Endodermal cell (in vitro differentiated cells): ENCODE measurements around the gene MIXL1. TPM values are rescaled to one million over a fixed set of nuclear protein-coding genes. Genes with fewer than 3 reads are reported as not detected.

Experiments
- DNase-seq: peaks from one replicate; pipeline ENCODE4 v3.0.0-alpha.2; 2017
- H3K27ac ChIP-seq: 2 replicates; pipeline ENCODE4 v1.5.1; 2013; ENCODE audit warnings: mild to moderate bottlenecking, low read depth, low read length, moderate library complexity
- H3K27me3 ChIP-seq: 2 replicates; pipeline ENCODE4 v1.6.1; 2013; ENCODE audit warnings: mild to moderate bottlenecking, low read length, moderate library complexity; ENCODE audit not compliant: insufficient read depth, control insufficient read depth, poor library complexity, severe bottlenecking
- H3K36me3 ChIP-seq: 2 replicates; pipeline ENCODE4 v1.7.0; 2013; ENCODE audit warnings: mild to moderate bottlenecking, low read length, moderate library complexity; ENCODE audit not compliant: control insufficient read depth, insufficient read depth
- H3K4me1 ChIP-seq: one replicate; pipeline ENCODE4 v1.7.0; 2013; ENCODE audit warnings: low read length; ENCODE audit not compliant: control insufficient read depth, insufficient read depth
- H3K4me3 ChIP-seq: 2 replicates; pipeline ENCODE4 v1.5.1; 2013; ENCODE audit warnings: mild to moderate bottlenecking, low read length, moderate library complexity
- H3K9ac ChIP-seq: 2 replicates; pipeline ENCODE4 v1.6.1; 2013; ENCODE audit warnings: mild to moderate bottlenecking, low read length, moderate library complexity; ENCODE audit not compliant: poor library complexity, severe bottlenecking; ENCODE audit errors: extremely low read depth
- H3K9me3 ChIP-seq: 2 replicates; pipeline ENCODE4 v1.6.1; 2013; ENCODE audit warnings: mild to moderate bottlenecking, low read length, moderate library complexity; ENCODE audit not compliant: control insufficient read depth
- H3K27ac Mint-ChIP-seq: 2 replicates; pipeline ENCODE4 v1.8.0; 2020; ENCODE audit warnings: mixed read lengths
- H3K27me3 Mint-ChIP-seq: 2 replicates; pipeline ENCODE4 v1.8.0; 2021; ENCODE audit warnings: mild to moderate bottlenecking, mixed read lengths; ENCODE audit not compliant: insufficient read depth
- H3K36me3 Mint-ChIP-seq: 2 replicates; pipeline ENCODE4 v1.8.0; 2020; ENCODE audit warnings: low read depth, mixed read lengths
- H3K4me1 Mint-ChIP-seq: 2 replicates; pipeline ENCODE4 v1.8.0; 2020; ENCODE audit warnings: mixed read lengths
- H3K4me3 Mint-ChIP-seq: 2 replicates; pipeline ENCODE4 v1.8.0; 2020; ENCODE audit warnings: mild to moderate bottlenecking, moderate library complexity, mixed read lengths
- H3K9me3 Mint-ChIP-seq: 2 replicates; pipeline ENCODE4 v1.8.0; 2020; ENCODE audit warnings: mild to moderate bottlenecking, mixed read lengths
- WGBS, 2 experiments: methylation state at CpG; one replicate each; pipeline versions ENCODE4 v1.1.5 to v1.1.7; 2013; ENCODE audit warnings: missing lambda C conversion rate in 2 of 2, mixed read lengths in 1 of 2; ENCODE audit not compliant: insufficient coverage in 1 of 2, insufficient read length in 1 of 2; 5-methylcytosine and 5-hydroxymethylcytosine counted together
- total RNA-seq, 2 donors: library from RNA; stranded (reverse); fragmentation: NEBNext Ultra II Directional in 1 of 2; extraction: Animal tissue kit (Norgen Biotek cat#: 25700) in 1 of 2; gene quantifications; 2 replicates in 1 of 2; 3 replicates in 1 of 2; pipeline ENCODE4 v1.2.1, GENCODE V29; 2021
- TF ChIP-seq, protein P1 (sequence below): fragments of 200-600 bp; sonication (generic); conservative IDR thresholded peaks from 2 replicates; pipeline ENCODE4 v1.5.0; 2021; ENCODE audit warnings: antibody characterized with exemption, mild to moderate bottlenecking

MIXL1 gene
- total RNA-seq, 2 donors from 2014 or later: 16.8 to 86.3 TPM

DNA sequence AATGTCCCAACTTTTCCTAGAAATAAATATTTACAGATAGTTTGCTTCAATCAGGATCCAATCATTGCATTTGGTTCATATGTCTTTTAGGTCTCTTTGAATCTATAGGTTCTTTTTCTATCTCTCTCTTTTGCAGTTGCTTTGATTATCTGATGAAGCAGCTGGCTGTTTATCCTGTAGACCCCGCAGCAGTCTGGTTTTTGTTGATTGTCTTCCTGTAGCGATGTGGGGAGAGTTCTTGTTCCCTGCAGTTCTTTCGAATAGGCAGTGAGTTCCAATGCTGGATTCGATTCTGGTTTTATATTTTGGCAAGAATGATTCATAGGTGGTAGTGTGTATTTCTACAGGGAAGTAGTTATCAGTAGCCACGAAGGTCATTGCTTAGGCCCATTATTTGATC, 7.4 kb upstream of the MIXL1 start:
- H3K4me3 ChIP-seq: peak overlapping the region; percentile 42
- Mint-ChIP-seq H3K36me3 (no peaks in the 10 kb centered on the region), H3K9me3 (no peaks in the 10 kb centered on the region), H3K27ac (peak overlapping the region; percentile 67), H3K4me1 (peaks cover 52% of the 10 kb centered on the region), H3K27me3 (no peaks in the 10 kb centered on the region), H3K4me3 (no peak overlapping the region)
- H3K9ac ChIP-seq: peak overlapping the region; percentile 26
- peaks cover 37% of the 10 kb centered on the region for H3K4me1 ChIP-seq
- DNase-seq: peak; percentile 51
- no peaks in the 10 kb centered on the region for H3K9me3 ChIP-seq
- H3K36me3 ChIP-seq: no peaks in the 10 kb centered on the region
- WGBS, 2 experiments: 50 to 79% methylated on average over 2 to 5 of the region's 5 CpGs
- no peak overlapping the region for H3K27ac ChIP-seq
- no peaks in the 10 kb centered on the region for H3K27me3 ChIP-seq
- TF ChIP-seq, protein P1, sequence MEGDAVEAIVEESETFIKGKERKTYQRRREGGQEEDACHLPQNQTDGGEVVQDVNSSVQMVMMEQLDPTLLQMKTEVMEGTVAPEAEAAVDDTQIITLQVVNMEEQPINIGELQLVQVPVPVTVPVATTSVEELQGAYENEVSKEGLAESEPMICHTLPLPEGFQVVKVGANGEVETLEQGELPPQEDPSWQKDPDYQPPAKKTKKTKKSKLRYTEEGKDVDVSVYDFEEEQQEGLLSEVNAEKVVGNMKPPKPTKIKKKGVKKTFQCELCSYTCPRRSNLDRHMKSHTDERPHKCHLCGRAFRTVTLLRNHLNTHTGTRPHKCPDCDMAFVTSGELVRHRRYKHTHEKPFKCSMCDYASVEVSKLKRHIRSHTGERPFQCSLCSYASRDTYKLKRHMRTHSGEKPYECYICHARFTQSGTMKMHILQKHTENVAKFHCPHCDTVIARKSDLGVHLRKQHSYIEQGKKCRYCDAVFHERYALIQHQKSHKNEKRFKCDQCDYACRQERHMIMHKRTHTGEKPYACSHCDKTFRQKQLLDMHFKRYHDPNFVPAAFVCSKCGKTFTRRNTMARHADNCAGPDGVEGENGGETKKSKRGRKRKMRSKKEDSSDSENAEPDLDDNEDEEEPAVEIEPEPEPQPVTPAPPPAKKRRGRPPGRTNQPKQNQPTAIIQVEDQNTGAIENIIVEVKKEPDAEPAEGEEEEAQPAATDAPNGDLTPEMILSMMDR: no peak

DNA sequence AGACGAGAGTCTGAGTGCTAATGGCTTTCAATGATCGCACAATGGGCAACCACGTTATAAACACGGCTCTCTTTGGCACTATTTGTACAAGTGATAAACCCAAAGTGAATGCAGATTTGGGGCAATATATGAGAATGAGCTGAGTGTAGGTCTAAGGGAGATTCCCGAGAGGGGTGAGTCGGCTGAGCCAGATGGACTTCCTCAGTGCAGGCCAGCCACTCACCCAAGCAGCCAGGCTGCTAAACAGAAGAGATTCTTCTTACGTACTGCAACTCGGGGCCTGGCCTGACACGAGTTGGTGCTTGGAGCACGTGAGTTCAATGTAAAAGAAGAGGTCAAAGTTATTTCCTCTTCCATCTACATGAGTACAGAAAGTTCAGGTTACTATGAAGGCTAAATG, 6.2 kb upstream of the MIXL1 start:
- Histone ChIP-seq H3K27ac (no peak overlapping the region), H3K27me3 (no peaks in the 10 kb centered on the region), H3K4me3 (no peak overlapping the region), H3K4me1 (peaks cover 34% of the 10 kb centered on the region), H3K9me3 (no peaks in the 10 kb centered on the region), H3K36me3 (no peaks in the 10 kb centered on the region), H3K9ac (peak overlapping the region; percentile 26)
- WGBS, 2 experiments: 85 to 88% methylated on average over 8 to 10 of the region's 10 CpGs
- Mint-ChIP-seq H3K9me3 (no peaks in the 10 kb centered on the region), H3K4me1 (peaks cover 54% of the 10 kb centered on the region), H3K27ac (peak overlapping the region; percentile 78), H3K27me3 (no peaks in the 10 kb centered on the region), H3K36me3 (no peaks in the 10 kb centered on the region), H3K4me3 (no peak overlapping the region)
- TF ChIP-seq, protein P1: no peak
- peak; percentile 53 for DNase-seq

DNA sequence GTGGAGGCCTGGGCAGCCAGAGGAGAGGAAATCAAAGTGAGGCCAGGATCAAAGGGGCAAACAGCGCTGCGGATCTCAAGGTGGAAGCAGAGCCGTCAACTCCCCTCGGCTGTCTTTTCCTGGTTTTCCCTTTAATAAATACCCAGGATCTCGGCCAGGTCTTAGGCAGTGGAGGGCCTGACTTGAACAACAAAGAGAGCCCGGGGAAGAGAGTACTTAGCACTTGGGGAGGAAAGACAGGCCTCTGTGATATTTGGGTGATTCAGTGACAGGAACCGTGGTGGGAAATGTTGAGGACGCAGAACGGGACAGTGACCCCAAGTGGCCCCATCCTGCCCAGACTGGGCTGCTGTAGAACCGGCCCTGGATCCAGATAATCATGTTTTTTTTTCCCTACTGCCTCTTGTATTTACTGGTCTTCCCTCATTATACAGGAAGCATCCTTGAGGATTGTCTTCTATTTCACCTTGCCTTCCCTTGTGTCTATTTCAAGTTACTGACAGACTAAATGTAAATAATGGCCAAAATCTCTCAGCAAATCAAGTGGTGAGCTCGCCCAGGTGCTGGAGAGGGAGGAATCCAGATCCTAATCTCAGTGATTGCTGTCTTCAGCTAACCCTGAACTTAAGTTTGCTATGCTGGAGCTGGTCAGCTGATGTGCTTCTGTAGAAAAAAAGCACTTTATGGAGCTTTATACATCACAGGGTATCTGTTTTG, 2.8 kb upstream of the MIXL1 start:
- Histone ChIP-seq H3K27ac (no peak overlapping the region), H3K36me3 (peaks cover 9% of the 10 kb centered on the region), H3K4me3 (peak overlapping the region; percentile 33), H3K27me3 (no peaks in the 10 kb centered on the region), H3K4me1 (peaks cover 28% of the 10 kb centered on the region), H3K9me3 (no peaks in the 10 kb centered on the region), H3K9ac (peak overlapping the region; percentile 62)
- no peaks in the 10 kb centered on the region for H3K9me3 Mint-ChIP-seq
- H3K27ac Mint-ChIP-seq: peak overlapping the region; percentile 92
- TF ChIP-seq, protein P1: peak; percentile 42
- DNase-seq: peak; percentile 80
- peaks cover 49% of the 10 kb centered on the region for H3K4me1 Mint-ChIP-seq
- H3K27me3 Mint-ChIP-seq: no peaks in the 10 kb centered on the region
- no peak overlapping the region for H3K4me3 Mint-ChIP-seq
- WGBS, 2 experiments: 23 to 47% methylated on average over 4 to 11 of the region's 11 CpGs
- peaks cover 1% of the 10 kb centered on the region for H3K36me3 Mint-ChIP-seq
